ENCODE measurements around the gene ABO.

DNA sequence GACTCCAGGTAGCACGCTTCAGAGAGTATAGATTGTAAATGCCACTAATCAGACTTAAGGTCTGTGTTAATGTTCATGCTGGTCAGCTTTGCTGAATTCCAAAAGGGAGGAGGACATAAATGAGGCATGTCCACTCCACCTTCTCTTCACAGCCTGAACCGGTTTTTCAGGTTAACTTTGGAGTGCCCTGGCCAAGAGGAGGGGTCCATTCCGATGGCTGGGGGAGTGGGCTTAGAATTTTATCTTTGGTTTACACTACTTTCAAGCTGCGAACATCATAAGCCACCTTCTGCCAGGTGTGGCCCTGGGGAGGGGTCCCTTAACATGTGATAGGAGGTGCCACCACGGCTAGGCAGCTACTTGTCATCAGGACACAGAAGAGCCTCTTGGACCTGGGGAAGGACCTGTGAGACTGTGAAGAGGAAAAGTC lies 24.2 kb downstream of the ABO start:
- TF ChIP-seq, protein P1, sequence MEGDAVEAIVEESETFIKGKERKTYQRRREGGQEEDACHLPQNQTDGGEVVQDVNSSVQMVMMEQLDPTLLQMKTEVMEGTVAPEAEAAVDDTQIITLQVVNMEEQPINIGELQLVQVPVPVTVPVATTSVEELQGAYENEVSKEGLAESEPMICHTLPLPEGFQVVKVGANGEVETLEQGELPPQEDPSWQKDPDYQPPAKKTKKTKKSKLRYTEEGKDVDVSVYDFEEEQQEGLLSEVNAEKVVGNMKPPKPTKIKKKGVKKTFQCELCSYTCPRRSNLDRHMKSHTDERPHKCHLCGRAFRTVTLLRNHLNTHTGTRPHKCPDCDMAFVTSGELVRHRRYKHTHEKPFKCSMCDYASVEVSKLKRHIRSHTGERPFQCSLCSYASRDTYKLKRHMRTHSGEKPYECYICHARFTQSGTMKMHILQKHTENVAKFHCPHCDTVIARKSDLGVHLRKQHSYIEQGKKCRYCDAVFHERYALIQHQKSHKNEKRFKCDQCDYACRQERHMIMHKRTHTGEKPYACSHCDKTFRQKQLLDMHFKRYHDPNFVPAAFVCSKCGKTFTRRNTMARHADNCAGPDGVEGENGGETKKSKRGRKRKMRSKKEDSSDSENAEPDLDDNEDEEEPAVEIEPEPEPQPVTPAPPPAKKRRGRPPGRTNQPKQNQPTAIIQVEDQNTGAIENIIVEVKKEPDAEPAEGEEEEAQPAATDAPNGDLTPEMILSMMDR (IDR thresholded peaks at IDR 0.05; ENCODE audit: low read depth, low read length, poor library complexity, severe bottlenecking), result no peak
- no peak for TF ChIP-seq EZH2phosphoT487 (IDR thresholded peaks at IDR 0.05; ENCODE audit: borderline replicate concordance, low read length)

Data from DOHH2 (cell line).